GM21529 (cell line): ENCODE data around the gene SLC22A31.

Experiments used
- ATAC-seq: cut with Tn5 transposase; IDR thresholded peaks from one replicate; pipeline ENCODE4 v1.9.1; 2021; ENCODE audit not compliant: unreplicated experiment

SLC22A31 gene

DNA sequence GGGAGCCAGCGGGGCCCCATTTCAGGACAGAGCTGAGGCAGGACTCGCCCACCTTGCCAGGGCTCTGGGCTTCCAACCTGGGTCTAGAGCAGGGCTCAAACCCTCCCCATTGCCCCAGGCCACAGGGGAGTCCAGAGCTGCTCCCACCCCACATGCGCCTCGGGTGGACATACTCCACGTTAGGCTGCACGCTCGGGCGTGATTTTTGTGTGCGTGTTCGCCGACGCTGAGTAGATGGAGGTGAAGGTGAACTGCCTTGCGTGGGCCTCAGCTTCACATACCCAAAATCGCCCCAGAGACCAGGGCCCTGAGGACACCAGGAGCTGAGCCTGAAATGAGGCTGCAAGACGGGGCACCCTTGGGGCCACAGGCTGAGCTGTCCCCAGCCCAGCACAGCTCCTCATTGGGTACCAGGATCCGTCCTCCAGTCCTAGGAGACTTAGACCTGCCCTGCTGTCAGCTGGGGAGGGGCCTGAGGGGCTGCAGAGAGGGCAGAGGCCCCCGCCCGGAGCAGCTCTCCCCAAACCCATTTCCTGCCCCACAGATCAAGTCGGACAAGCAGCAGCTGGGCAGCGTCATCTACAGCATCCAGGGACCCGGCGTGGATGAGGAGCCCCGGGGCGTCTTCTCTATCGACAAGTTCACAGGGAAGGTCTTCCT lies 20.6 kb downstream of the SLC22A31 start:
- ATAC-seq, result no peak

DNA sequence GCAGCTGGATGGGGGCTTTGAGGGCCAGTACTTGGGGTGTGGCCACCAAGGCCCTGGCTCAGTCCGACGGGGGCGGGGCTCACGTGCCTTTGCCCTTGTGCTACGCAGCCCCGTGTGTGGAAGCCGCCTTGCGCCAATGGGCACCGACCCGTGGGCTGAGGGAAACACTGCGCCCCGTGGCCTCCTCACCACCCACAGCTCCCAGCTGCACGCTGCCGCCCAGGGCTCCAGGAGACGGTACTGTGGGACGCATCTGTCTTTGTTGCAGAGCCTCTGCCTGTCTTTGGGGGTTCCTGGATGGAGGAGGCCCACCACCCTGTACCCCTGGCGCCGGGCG lies 21.2 kb downstream of the SLC22A31 start:
- no peak for ATAC-seq

DNA sequence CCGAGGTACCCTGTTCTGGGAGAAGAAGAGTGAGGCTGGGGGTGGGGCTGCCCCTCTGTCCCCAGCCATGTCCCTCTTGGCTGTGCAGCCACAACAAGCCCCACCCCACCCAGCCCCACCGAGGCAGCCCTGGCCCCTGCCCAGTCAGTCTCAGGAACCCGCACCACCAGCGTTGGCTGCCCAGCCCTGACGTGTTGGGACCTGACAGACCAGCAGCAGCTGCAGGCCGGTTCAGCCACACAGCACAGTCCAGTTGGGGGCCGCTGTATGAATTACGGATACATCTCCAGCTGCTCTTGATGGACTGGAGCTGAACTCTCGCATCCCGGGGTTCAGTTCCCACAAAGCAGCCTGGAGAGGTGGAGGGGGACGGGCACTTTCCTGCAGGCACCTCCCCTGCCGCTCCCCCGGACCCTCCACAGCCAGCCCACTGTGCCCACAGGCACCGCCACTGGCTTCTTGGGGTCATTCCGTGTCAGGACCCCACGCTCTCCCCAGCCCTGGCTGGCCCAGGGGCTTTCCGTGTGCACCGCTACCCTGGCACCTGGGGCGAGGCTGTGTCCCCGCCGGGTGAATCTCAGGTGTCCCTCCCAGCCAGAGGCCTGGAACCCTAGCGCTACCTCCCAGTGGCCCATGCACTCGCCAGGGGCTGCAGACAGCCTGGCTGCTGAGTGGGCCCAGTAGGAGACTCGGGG lies 21.7 kb downstream of the SLC22A31 start:
- ATAC-seq, result no peak

DNA sequence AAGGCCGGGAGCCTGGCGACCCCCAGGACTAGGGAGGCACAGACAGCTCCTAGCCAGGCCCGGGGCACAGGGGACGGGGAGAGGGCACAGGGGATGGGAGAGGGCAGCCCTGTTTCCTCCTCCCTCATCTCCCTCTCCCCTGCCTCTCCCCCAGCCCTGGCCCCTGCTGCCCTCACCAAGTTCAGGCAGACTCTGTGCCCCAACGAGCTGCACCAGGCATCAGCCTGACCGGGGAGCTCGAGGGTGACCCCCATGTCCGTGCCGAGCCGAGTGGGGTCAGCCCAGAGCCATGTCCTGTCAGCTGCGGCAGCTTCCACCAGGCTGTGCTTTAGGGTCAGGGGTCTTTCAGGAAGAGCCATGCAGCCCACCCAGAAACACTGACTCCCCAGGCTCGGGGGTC lies 22.8 kb downstream of the SLC22A31 start:
- no peak for ATAC-seq

DNA sequence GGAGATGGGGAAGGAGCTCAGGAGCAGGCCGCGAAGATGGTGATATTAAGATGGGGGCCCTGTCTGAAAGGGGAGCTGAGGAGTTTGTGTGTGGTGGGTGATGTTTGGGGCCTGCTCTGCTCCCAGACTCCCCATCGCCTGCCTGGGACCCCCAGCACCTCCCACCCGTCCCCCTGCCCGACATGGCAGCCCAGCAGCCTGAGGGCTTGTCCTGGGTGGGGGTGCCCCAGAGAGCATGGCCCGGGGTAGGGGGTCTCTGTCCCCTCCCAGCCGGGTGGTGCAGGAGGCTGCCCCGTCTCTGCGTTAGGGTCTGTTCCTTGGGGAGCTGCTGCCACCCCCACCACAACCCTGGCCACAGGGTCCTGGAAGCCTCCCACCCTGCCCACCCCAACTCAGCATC lies 23.6 kb downstream of the SLC22A31 start:
- ATAC-seq, result no peak

DNA sequence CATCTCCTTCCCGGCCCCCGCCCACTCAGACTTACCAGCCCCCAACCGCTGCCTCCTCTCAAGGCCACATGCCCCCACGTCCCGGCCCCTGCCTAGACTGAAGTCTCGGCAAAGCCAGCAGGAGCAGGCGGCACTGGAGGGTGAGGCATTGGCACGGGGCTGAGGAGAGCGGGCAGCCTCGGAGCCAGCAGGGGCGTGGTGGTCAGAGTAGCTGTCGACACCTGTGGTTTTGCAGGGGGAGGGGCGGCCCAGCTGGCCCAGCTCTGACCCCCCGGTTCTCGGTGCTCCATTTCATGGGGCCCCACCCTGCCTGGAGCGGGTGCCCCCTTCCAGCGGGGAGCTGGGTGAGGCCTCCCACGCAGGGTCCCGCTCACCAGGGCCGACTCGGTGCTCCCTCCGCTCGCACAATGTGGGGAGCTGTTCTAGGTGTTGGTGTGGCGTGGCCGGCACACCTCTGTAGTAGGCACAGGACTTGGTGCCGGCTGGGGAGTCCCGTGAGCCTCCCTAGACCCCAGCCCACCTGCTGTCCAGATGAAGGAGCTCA lies 24.1 kb downstream of the SLC22A31 start:
- no peak for ATAC-seq

DNA sequence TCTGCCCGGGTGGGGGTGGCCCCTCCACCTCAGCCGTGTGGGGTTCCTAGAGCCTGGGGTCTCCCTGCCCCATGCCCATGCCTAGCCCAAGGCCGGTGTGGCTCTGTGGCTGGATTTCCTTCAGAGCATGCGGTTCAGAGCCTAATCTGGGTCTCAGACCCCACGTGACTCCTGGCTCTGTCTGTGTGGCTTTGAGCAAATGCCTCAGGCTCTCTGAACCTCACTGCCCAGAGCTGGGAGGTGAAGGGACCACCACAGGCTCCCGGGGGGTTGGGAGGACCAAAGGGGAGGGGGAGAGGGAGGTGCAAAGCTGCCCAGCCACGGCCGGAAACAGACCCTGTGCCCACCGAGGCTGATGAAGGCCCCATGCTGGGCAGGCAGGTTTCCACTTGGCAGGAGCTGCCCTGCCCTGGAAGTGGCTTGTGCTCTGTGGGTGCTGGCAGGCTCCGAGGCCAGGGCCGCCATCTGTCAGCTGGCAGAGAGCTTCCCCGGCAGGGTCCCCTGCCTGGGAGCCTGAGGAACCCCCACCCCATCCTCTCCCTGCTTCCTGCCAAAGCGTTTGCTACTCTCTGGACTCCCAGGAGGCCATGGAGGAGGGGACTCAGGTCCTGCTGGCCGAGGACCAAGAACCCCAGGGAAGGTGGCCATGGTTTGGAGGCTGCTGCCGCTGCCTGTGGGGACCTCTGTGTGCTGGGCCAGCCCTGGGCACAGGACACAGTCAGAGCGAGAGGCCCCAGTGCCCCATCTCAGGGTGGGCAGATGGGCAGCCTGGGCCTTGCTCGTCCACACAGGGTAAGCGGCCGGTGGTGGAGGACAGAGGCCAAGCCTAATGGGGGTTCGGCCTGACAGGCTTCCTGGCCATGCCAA lies 24.8 kb downstream of the SLC22A31 start:
- no peak for ATAC-seq

DNA sequence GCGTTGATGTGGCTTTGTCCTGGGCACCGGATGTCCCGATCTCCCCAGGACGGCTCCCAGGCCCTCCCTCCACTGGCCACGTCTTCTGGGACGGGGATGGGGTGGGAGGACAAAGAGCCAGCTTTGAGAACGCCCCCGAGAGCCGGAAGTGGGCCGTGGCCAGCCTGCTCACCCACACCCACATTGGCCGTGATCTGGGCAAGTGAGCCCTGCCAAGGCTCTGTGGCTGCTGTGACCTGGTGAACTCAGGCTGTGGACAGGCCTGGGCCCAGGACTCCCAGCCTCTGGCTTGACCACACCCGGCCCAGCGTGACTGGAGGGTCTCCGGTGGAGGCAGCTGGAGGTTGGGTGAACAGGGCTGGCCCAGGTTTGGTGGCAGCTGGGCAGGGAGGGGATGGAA lies 25.5 kb downstream of the SLC22A31 start:
- ATAC-seq, result no peak

DNA sequence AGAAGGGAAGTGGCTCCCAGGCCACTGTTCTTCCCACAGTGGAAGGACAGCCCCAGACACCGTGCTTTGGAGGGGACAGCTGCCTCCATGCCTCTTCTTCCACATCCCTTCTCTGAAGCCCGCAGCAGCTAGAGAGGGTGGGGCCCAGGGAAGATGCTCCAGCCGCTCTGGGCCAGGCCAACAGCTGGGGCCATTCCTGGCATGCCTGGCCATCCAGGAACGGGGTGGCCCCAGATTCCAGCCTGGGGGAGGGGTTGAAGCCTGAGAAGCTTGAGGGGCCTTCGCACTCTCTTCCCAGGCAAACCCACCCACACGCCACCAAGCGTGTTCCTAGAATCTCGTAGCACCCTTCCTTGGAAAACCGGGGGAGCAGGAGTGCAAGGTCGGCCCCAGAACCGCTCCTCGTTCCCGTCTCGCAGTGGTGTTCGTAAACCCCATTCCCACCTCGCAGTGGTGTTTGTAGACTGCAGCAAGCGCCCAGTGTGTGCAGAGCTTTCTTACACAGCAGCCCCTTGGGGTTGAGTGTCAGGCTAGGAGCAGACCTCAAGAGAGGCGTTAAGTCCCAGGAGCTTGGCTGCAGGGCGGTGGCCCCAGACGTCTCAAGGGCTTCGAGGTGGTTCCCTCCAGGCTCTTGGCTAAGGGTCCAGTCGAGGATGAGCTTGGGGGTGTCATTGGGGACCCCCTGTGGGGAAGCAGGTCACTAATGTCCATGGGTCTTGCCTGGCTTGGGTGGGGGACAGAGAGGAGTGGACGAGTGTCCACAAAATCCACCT lies 26.1 kb downstream of the SLC22A31 start:
- ATAC-seq, result no peak

DNA sequence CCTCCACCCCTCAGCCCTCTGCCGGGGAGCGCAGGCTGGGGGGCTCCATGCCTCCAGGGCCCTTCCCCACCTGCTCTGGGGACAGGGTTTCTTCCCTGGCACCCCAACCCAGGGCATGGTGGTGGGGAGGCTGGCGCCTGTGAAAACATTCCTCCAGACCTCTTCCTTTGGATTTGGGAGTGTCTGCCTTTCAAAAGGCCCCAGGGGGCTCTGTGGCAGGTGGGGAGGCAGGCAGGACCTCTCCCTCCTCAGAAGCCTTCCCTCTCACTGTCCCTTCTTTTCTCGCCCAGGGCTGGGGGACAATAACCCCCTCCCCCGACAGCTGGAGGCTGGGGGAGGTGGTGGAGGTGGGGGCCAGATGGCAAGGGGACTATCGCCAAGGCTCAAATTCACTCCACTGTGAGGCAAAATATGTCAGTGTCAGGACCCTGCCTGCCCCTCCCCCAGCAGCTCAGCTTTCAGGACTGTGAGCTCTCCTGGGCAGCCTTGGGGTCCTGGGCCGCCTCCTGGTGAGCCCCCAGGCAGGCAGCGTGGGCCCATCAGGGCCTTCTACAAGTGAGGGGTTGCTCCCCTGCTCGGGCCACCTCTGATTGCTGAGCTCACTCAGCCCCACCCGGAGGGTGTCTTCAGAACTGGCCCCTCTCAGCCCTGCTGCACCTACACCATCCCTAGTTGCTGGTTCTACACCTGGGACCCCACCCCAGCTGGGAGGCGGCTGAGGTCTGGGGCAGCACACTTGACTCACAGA lies 27.0 kb downstream of the SLC22A31 start:
- no peak for ATAC-seq

DNA sequence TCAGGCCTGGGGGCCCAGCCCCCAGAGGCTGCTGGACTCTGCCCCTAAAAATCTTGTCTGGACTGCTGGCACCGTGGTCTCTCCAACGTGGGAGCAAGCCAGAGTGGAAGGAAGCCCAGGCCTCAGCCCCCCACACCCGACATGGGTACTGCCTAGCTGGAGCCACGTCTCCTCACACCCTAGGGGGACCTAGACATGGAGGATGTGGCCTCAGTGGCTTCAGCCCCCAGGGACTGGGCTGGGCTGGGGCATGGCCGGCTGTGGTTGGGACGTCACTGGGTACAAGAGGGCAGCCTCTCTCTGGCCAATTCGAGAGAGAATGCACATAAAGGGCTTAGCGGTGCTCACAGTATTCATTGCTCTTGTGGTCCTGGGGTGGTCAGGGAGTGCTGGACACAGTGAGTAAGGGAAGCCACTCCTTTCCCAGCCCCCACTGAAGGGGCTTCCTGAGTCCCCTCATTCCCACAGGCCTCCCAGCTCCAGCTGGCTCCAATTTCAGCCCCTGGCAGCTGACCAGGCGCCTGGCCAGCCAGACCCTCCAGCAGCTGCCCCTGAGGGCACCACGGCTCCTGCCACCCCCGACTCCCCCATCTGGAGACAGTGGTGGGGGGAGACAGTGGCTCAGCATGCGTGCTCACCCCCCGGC lies 27.7 kb downstream of the SLC22A31 start:
- no peak for ATAC-seq

DNA sequence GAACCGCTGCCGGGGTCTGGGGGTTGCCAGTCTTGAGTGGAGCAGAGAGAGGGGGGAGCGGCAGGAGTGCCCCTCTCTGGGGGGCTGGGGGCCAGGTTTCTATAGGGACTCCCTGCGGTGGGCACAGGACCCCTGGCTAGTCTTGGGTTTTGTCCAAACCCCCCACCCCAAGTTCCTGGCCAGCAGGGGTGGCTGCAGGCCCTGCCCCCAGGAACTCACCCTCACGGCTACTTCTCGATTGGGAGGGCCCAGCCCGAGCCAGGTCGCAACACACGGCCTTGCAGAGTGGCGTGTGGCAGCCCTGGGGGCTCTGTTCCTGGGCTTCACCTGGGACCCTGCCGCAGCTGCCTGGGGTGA lies 28.2 kb downstream of the SLC22A31 start:
- no peak for ATAC-seq

DNA sequence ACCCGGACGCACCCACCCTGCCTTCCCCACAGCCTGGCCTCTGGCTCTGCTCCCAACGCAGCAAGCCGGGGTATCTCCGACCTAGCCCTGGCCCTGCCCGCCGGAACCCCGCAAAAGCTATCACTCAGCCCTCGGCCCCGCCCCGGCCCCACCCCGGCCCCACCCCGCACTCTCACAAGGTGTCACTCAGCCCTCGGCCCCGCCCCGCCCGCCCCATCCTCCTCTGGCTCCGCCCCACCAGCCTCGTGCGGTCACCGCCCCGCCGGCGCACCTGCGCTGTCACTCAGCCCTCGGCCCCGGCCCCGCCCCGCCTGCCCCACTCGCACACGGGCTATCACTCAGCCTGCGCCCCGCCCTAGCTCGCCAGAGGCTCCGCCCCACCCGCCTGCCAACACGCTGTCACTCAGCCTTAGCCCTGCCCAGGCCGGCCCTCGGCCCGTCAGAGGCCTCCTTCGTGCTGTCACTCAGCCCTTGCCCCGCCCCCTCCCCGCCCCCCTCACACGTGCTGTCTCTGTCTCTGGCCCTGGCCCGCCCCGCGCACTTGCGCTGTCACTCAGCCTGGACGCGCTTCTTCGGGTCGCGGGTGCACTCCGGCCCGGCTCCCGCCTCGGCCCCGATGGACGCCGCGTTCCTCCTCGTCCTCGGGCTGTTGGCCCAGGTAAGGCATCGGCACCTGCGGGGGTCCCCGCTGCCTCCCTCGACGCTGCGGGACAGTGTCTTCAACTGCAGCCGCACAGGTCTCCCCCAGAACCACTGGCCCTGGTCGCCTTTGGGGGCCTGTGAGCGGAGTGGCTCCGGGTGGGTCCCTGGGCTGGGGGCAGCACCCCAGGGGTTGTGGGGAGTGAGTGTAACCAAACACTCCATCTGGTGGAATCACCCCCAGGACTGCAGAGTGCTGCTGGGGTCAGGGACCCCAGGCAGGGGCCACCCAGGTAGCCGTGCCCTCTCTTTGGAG lies 28.8 kb downstream of the SLC22A31 start, which contains the start of gene CDH15:
TSS of gene CDH15 (plus strand) at position 533 of the 955 bp plus-strand sequence. CDS start at position 617, 84 bp downstream.
- ATAC-seq, result peak; percentile 78

DNA sequence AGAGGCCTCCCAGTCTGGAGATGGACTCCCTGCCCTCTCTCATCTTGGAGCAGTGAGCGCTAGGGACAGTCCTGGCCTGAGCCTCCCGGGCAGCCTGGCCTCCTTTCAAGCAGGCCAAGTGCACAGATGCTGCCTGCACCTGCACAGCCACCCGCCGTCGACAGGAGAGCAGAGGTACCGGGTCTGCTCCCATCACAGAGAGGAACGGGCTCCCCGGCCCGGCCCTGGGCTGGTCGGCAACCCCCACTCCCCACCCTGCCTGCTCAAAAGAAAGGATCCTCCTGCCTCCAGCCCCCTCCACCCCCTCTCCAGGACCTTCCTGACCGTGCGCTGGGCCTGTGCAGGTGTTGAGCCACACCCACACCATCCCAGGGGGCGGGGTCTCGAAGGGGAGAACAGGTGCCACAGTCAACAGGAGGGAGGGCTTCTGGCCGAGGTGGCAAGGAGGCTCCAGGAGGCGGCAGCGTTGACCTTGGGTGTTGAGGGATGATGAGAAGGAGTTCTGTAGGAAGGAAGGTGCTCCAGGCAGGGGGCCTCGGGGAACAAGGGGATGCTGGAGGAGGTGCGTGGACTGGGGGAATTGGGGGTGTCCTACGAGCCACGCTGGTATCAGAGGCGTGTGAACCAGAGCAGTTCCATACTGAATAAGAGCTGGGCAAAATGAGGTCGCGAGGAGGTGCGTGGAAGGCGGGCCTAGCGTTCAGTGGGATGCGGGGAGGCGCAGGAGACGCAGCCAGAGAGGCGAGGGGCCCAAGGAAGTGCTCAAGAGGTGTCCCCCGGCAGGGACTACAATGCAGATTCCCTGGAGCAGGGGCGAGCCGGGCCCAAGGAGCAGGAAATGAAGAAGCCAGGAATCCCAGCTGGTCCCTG lies 29.8 kb downstream of the SLC22A31 start:
- ATAC-seq, result no peak

DNA sequence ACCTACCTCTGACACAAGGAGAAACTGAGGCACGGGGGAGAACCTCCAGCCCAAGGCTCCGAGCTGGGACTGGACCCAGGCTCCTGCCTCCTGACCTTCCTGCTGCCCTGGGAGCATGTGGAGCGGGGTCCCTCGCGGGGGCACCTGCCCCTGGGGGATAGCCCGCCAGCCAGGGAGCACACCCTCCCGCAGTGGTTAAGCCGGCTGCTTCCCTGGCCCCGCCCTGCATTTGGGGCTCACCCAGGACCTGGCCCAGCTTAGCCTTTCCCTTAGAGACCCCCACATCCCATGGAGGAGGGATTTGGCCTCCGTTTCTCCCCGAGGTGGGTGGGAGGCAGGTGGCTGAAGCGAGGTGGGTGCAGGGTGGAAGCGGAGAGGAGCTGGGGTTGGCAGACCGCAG lies 30.6 kb downstream of the SLC22A31 start:
- ATAC-seq, result no peak

DNA sequence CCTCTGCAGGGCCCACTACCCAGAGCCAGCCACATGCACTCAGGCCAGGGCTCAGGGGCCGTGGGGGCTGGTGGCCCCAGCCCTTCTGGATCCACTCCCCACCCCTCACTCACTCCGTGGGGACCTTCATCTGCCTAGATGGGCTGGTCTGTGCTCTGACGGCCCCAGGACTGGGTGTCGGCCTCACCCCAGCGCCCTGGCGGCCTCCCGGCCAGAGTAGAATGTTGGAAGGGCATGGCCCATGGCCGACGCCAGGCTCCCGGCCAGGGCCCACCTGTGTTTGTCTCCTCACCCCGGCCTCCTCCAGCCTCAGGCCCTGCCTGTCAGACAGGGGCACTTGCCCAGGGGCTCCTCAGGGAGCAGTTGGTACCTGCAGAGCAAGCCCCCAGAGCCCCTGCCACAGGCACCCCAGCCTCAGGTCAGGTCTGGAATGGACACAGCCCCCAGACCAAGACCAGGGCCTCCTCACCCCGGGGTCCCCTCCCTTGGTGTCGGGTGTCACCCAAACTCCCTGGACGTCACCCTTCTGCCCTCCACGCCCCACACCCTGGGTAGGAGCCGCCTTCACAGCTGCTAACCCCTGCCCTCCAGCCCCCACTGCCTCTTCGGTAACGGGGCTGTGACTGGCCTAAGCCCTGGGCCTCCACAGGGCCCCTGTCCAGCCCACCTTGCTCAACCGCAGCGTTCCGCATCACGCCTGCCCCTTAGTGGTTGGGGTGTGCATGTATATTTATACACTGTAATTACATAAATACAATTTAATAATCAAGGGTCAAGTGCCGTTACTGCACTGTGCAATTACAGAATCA lies 31.8 kb downstream of the SLC22A31 start:
- no peak for ATAC-seq

DNA sequence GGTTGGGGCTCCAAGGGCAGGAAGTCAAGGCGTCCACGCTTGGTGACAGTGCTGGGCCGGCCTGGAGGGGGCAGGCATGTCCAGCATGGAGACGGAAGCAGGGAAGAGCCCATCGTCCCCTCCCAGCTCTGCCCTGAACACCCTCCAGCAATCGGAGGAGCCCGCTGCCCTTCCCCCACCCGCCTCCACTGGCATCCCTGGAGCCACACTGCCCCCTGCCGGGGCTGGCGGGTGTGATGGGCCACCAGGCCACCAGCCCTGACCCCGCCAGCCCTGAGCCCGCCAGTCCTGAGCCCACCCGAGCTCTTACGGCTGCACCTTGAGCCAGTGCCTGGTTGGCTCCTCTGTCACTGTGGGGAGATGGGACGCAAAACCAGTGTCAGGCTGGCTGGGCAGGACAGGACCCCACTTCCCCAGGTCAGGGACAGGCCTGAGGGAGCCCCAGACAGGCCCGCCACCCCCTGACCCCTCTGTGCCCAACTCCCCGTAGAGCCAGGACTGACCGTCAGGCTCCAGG lies 32.9 kb downstream of the SLC22A31 start:
- ATAC-seq, result no peak
